Glutamatergic neuron (in vitro differentiated cells): Measurements from ENCODE around the gene MRPS7. TPM values are rescaled to one million over a fixed set of nuclear protein-coding genes. Genes with fewer than 3 reads are reported as not detected.

Experiments
- DNase-seq: peaks from one replicate; pipeline ENCODE4 v3.0.0; 2022
- H3K27ac Mint-ChIP-seq: one replicate; pipeline ENCODE4 v1.8.0; 2020; ENCODE audit warnings: mild to moderate bottlenecking, mixed read lengths, inconsistent platforms; ENCODE audit not compliant: unreplicated experiment
- H3K27me3 Mint-ChIP-seq: one replicate; pipeline ENCODE4 v1.8.0; 2020; ENCODE audit warnings: mild to moderate bottlenecking, moderate library complexity, mixed read lengths, inconsistent platforms; ENCODE audit not compliant: unreplicated experiment
- H3K36me3 Mint-ChIP-seq: one replicate; pipeline ENCODE4 v1.8.0; 2020; ENCODE audit warnings: mild to moderate bottlenecking, mixed read lengths, inconsistent platforms; ENCODE audit not compliant: unreplicated experiment
- H3K4me1 Mint-ChIP-seq: one replicate; pipeline ENCODE4 v1.8.0; 2020; ENCODE audit warnings: mild to moderate bottlenecking, low read depth, mixed read lengths, inconsistent platforms; ENCODE audit not compliant: unreplicated experiment
- H3K4me3 Mint-ChIP-seq: one replicate; pipeline ENCODE4 v1.8.0; 2020; ENCODE audit warnings: mild to moderate bottlenecking, mixed read lengths, inconsistent platforms; ENCODE audit not compliant: unreplicated experiment
- H3K9me3 Mint-ChIP-seq: one replicate; pipeline ENCODE4 v1.8.0; 2020; ENCODE audit warnings: mild to moderate bottlenecking, moderate library complexity, mixed read lengths, inconsistent platforms; ENCODE audit not compliant: unreplicated experiment
- CTCF ChIP-seq: fragments of 200-600 bp; sonication (generic); IDR thresholded peaks from one replicate; pipeline ENCODE4 v1.5.0; 2021; ENCODE audit not compliant: partially characterized antibody, unreplicated experiment
- total RNA-seq: library from RNA; stranded (reverse); fragmentation: NEBNext Ultra II Directional; extraction: Animal tissue kit (Norgen Biotek cat#: 25700); gene quantifications from one replicate; pipeline ENCODE4 v1.2.1, GENCODE V29; 2021; ENCODE audit not compliant: unreplicated experiment

The MRPS7 gene
- total RNA-seq, 1 donor from 2014 or later: 48.8 TPM

GRCh38 chr17:75301049-75301448, 39.4 kb downstream of the MRPS7 start:
- no peak overlapping the region for H3K27ac Mint-ChIP-seq
- H3K9me3 Mint-ChIP-seq: no peaks in the 10 kb centered on the region
- no peak overlapping the region for H3K4me3 Mint-ChIP-seq
- no peak for DNase-seq
- no peak for TF ChIP-seq CTCF
- H3K27me3 Mint-ChIP-seq: peaks cover 2% of the 10 kb centered on the region
- no peaks in the 10 kb centered on the region for H3K4me1 Mint-ChIP-seq
- H3K36me3 Mint-ChIP-seq: no peaks in the 10 kb centered on the region

GRCh38 chr17:75301502-75302206, 40.0 kb downstream of the MRPS7 start:
- no peaks in the 10 kb centered on the region for H3K36me3 Mint-ChIP-seq
- no peak overlapping the region for H3K4me3 Mint-ChIP-seq
- no peaks in the 10 kb centered on the region for H3K4me1 Mint-ChIP-seq
- TF ChIP-seq CTCF: no peak
- no peak overlapping the region for H3K27ac Mint-ChIP-seq
- no peak for DNase-seq
- no peaks in the 10 kb centered on the region for H3K9me3 Mint-ChIP-seq
- H3K27me3 Mint-ChIP-seq: peaks cover 2% of the 10 kb centered on the region

- TF ChIP-seq CTCF: no peak
- H3K9me3 Mint-ChIP-seq: no peaks in the 10 kb centered on the region
- H3K27ac Mint-ChIP-seq: no peak overlapping the region
- H3K36me3 Mint-ChIP-seq: no peaks in the 10 kb centered on the region
- no peak overlapping the region for H3K4me3 Mint-ChIP-seq
- no peak for DNase-seq
- H3K27me3 Mint-ChIP-seq: peaks cover 2% of the 10 kb centered on the region
- no peaks in the 10 kb centered on the region for H3K4me1 Mint-ChIP-seq
Observed at GRCh38 chr17:75307957-75308731, 46.5 kb downstream of the MRPS7 start.

GRCh38 chr17:75308732-75309629, 47.3 kb downstream of the MRPS7 start:
- Mint-ChIP-seq H3K27ac (peak overlapping the region; percentile 70), H3K4me3 (no peak overlapping the region), H3K9me3 (peaks cover 4% of the 10 kb centered on the region), H3K4me1 (peaks cover 3% of the 10 kb centered on the region), H3K36me3 (no peaks in the 10 kb centered on the region), H3K27me3 (peaks cover 4% of the 10 kb centered on the region)
- no peak for DNase-seq
- no peak for TF ChIP-seq CTCF
